PC-9 (cell line): ENCODE data around the gene FA2H. TPM values are rescaled to one million over a fixed set of nuclear protein-coding genes. Genes with fewer than 3 reads are reported as not detected.
"Not testable (repeated sequence)": the region's sequence is repeated elsewhere in the genome, so short reads cannot be mapped to it uniquely, and the experiment has no call there.

Source experiments
- BruUV-seq: library from RNA; stranded (reverse); fragments of 400-500 nt; replicated peaks from 2 replicates; lab custom pipeline; 2021; lab: Mats Ljungman, UMichigan
- CTCF ChIA-PET: fragments of 300-600 bp; sonication (Branson Sonifier 250); formaldehyde crosslinking; loops from one replicate; lab custom pipeline; 2022; ENCODE audit warnings: antibody characterized with exemption; lab: Charles Lee
- POLR2A ChIA-PET: fragments of 300-600 bp; sonication (Branson Sonifier 250); formaldehyde crosslinking; loops from one replicate; lab custom pipeline; 2022; ENCODE audit warnings: antibody characterized with exemption; ENCODE audit not compliant: unreplicated experiment; lab: Charles Lee
- DNase-seq, 2 experiments: peaks; one replicate each; pipeline versions ENCODE4 v3.0.0 to v3.0.0-alpha.2; 2015 to 2022; ENCODE audit warnings: mixed read lengths in 1 of 2
- H2AFZ ChIP-seq: fragments of 200-600 bp; sonication (generic); 2 replicates; pipeline ENCODE4 v1.8.1; 2017; ENCODE audit warnings: antibody characterized with exemption
- H3F3A ChIP-seq: fragments of 200-600 bp; sonication (generic); 2 replicates; pipeline ENCODE4 v1.8.1; 2017; ENCODE audit warnings: antibody characterized with exemption, mild to moderate bottlenecking, low read depth; ENCODE audit not compliant: insufficient read depth
- H3K27ac ChIP-seq: fragments of 200-600 bp; sonication (generic); 2 replicates; pipeline ENCODE4 v1.6.1; 2016; ENCODE audit warnings: mixed run types
- H3K27me3 ChIP-seq: fragments of 200-600 bp; sonication (generic); 2 replicates; pipeline ENCODE4 v1.6.1; 2016; ENCODE audit warnings: low read depth, mixed run types; ENCODE audit not compliant: insufficient read depth
- H3K36me3 ChIP-seq: fragments of 200-600 bp; sonication (generic); 2 replicates; pipeline ENCODE4 v1.6.1; 2016; ENCODE audit warnings: low read depth, mixed run types
- H3K4me1 ChIP-seq: fragments of 200-600 bp; sonication (generic); replicated peaks from 2 replicates; pipeline ENCODE4 v1.6.1; 2016; ENCODE audit warnings: mixed run types; ENCODE audit not compliant: insufficient read depth
- H3K4me2 ChIP-seq: fragments of 200-600 bp; sonication (generic); 2 replicates; pipeline ENCODE4 v1.6.1; 2017; ENCODE audit warnings: mixed run types
- H3K4me3 ChIP-seq: fragments of 200-600 bp; sonication (generic); 2 replicates; pipeline ENCODE4 v1.6.1; 2016; ENCODE audit warnings: mixed run types
- H3K79me2 ChIP-seq: fragments of 200-600 bp; sonication (generic); 2 replicates; pipeline ENCODE4 v1.6.1; 2017; ENCODE audit warnings: low read depth, mixed run types
- H3K9me2 ChIP-seq: fragments of 200-600 bp; sonication (generic); 2 replicates; pipeline ENCODE4 v1.8.1; 2017; ENCODE audit warnings: mild to moderate bottlenecking; ENCODE audit not compliant: insufficient read depth
- H3K9me3 ChIP-seq: fragments of 200-600 bp; sonication (generic); 2 replicates; pipeline ENCODE4 v1.8.1; 2016; ENCODE audit warnings: low read depth; ENCODE audit not compliant: insufficient read depth
- H4K20me1 ChIP-seq: fragments of 200-600 bp; sonication (generic); 2 replicates; pipeline ENCODE4 v1.8.1; 2017; ENCODE audit not compliant: insufficient read depth
- CTCF ChIP-seq: fragments of 200-600 bp; sonication (generic); conservative IDR thresholded peaks from 2 replicates; pipeline ENCODE4 v1.6.1; 2017; ENCODE audit warnings: mixed run types, antibody characterized with exemption, mild to moderate bottlenecking, moderate library complexity
- EZH2 ChIP-seq: fragments of 200-600 bp; sonication (generic); IDR thresholded peaks from 2 replicates; pipeline ENCODE4 v1.8.0; 2017; ENCODE audit warnings: antibody characterized with exemption, low read depth
- intact Hi-C: fragments of 100-400 bp; cut with micrococcal nuclease; formaldehyde crosslinking; loops from one replicate; pipeline ENCODE4 v1.10.0; 2022; ENCODE audit not compliant: unreplicated experiment
- total RNA-seq: library from RNA; stranded (reverse); gene quantifications from 2 replicates; pipeline ENCODE4 v1.2.3, GENCODE V29; 2021

Gene FA2H
- total RNA-seq, 1 experiment from 2014 or later = 3.5 TPM

GRCh38 chr16:74673876-74674275, 100.7 kb downstream of the FA2H start:
- Histone ChIP-seq H4K20me1 (no peaks in the 10 kb centered on the region), H3K4me1 (no peaks in the 10 kb centered on the region), H3K4me2 (no peak overlapping the region), H2AFZ (no peak overlapping the region), H3K36me3 (no peaks in the 10 kb centered on the region), H3K79me2 (no peaks in the 10 kb centered on the region), H3K4me3 (no peak overlapping the region), H3F3A (no peaks in the 10 kb centered on the region; the same call in 1 of the 2 replicates), H3K9me3 (no peaks in the 10 kb centered on the region), H3K27me3 (no peaks in the 10 kb centered on the region), H3K27ac (no peak overlapping the region), H3K9me2 (no peaks in the 10 kb centered on the region)
- ChIA-PET POLR2A (no interaction called here), CTCF (no interaction called here)
- DNase-seq = no peak
- intact Hi-C loops = no loop called here
- no TSS peak for BruUV-seq
- TF ChIP-seq CTCF (no peak), EZH2 (no peak)

GRCh38 chr16:74668877-74669276, 105.7 kb downstream of the FA2H start:
- BruUV-seq, H3K27me3 ChIP-seq, H2AFZ ChIP-seq, intact Hi-C loops, H3K27ac ChIP-seq, H3K4me3 ChIP-seq, H3K9me3 ChIP-seq, H3K4me1 ChIP-seq, DNase-seq, H3F3A ChIP-seq, H3K4me2 ChIP-seq, H3K9me2 ChIP-seq, CTCF ChIA-PET, H3K36me3 ChIP-seq: not testable (repeated sequence)
- peaks cover 11% of the 10 kb centered on the region; the same call in 1 of the 2 replicates for H4K20me1 ChIP-seq
- POLR2A ChIA-PET = interaction anchor here (0.7 kb wide), 1 partner anchor 75 kb away, joined by 13 read pairs; no protein-coding TSS in a partner anchor
- peaks cover 28% of the 10 kb centered on the region for H3K79me2 ChIP-seq

- Histone ChIP-seq H4K20me1 (peaks cover 11% of the 10 kb centered on the region; the same call in 1 of the 2 replicates), H3K4me1 (peaks cover 8% of the 10 kb centered on the region; the same call in 1 of the 2 replicates), H3K36me3 (peaks cover 19% of the 10 kb centered on the region), H2AFZ (peak overlapping the region; percentile 88), H3F3A (no peaks in the 10 kb centered on the region; the same call in 1 of the 2 replicates), H3K27ac (peak overlapping the region; percentile 25), H3K9me2 (no peaks in the 10 kb centered on the region), H3K27me3 (no peaks in the 10 kb centered on the region), H3K79me2 (peaks cover 43% of the 10 kb centered on the region), H3K4me3 (peak overlapping the region; percentile 75), H3K4me2 (peak overlapping the region; percentile 78), H3K9me3 (no peaks in the 10 kb centered on the region)
- TF ChIP-seq CTCF (no peak), EZH2 (no peak)
- intact Hi-C loops = no loop called here
- TSS peak; percentile 81 for BruUV-seq
- ChIA-PET CTCF (interaction anchor here (0.6 to 1.2 kb wide), 3 partner anchors 146 to 356 kb away, joined by 3 to 4 read pairs (median 3); no protein-coding TSS in a partner anchor), POLR2A (interaction anchor here (0.6 to 1.0 kb wide), 9 partner anchors 8 to 956 kb away, joined by 3 to 40 read pairs (median 5); partner anchors contain the start of genes ADAT1 and FA2H)
- peak in 1 of 2 experiments; percentile 36 for DNase-seq
Measured at GRCh38 chr16:74667255-74667700, 107.3 kb downstream of the FA2H start.
